GM18508 (cell line): ENCODE data around the gene CFAP119.

Experiments used
- ATAC-seq: cut with Tn5 transposase; IDR thresholded peaks from one replicate; pipeline ENCODE4 v1.9.1; 2021; ENCODE audit warnings: moderate number of reproducible peaks; ENCODE audit not compliant: insufficient read depth, unreplicated experiment

The CFAP119 gene

DNA sequence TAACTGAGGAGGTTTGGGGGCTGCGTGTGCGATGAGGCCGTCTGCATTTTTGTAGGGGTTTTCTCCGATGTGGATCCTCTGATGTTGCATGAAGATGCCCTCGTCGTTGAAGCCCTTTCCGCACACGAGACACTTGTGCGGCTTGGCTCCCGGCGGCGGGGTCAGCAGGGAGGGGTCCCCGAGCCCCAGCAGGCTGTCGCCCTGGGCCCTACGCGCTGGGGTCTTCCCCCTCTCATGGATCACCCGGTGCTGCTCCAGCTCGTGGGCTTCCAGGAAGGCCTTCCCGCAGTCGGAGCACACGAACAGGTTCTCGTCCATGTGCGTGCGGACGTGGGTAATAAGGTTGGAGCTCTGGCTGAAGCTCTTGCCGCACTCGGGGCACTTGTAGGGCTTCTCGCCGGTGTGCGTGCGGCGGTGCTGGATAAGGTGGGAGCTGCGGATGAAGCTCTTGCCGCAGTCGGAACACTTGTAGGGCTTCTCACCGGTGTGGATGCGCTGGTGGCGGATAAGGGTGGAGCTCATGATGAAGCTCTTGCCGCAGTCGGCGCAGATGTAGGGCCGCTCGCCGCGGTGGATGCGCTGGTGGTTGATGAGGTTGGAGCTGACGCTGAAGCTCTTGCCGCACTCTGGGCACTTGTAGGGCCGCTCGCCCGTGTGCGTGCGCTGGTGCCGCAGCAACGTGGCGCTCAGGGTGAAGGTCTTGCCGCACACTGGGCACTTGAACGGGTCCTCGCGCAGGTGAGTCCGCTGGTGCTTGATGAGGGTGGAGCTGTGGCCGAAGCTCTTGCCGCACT is 20.8 kb upstream of the CFAP119 start:
- ATAC-seq, result no peak

GRCh38 chr16:30780549-30780948 is 18.7 kb upstream of the CFAP119 start:
- no peak for ATAC-seq

DNA sequence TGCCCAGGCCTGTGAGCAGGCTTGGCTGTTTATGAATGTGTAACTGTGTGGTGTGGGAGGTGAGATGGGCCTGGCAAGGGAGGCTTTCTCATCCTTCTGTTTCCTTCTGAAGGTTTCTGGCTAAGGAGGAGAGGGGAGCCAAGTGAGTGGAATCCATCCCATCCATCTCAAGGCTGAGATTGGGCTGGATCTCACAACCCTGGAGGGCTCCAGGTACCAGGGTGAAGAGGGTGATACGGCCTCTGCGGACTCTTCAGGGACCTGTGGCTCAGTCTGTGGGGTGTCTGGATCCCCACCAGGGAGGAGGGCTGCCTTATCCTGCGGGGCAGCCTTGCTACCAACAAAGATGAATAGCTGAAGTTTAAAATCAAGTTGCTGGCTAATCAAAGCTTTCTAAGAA is 18.2 kb upstream of the CFAP119 start:
- ATAC-seq, result no peak

- ATAC-seq, result no peak
These were observed 17.7 kb upstream of the CFAP119 start for GRCh38 chr16:30779596-30779995.

- no peak for ATAC-seq
These were observed 16.8 kb upstream of the CFAP119 start for GRCh38 chr16:30778549-30779244.

GRCh38 chr16:30777591-30778297 is 15.9 kb upstream of the CFAP119 start:
- no peak for ATAC-seq

DNA sequence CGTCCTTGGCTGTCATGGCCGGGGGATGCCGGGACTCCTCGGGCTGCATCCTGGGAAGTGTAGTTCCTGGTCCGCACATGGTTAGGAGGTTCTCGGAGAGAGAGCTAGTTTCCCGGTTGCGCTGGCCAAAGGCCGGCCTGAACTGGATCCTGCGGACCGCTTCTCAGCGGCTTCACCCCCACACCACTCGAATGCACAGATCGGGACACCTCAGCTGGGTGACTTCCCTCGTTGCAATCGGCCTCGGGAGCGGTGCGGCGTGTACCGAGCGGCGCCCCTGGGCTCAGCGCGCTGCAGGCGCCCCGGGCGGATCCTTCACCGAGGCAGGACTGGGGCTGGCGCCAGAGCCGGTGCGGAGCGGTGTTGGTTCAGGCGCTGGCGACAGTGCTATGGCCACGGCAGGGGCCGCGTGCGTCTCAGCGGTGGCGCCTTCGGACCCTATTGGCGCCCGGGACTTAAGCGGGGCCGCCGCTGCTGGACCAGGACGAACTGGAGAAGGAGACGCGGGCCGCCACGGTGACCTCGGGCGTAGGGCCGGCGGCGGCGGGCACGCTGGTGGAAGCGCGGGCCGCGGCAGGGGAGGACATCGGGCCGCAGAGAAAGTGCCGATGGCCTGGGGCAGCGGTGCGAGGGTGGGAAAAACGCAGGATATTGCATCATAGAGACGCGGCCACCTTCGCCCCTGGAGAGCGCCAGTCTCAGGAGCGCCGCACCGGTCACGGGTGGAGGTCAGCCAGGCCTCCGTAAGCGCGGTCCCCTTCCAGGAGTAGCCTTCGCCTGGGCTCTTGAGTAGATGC is 13.7 kb upstream of the CFAP119 start:
- peak; percentile 46 for ATAC-seq

GRCh38 chr16:30775131-30775391 is 13.2 kb upstream of the CFAP119 start:
- no peak for ATAC-seq

GRCh38 chr16:30774367-30775130 is 12.7 kb upstream of the CFAP119 start:
- no peak for ATAC-seq

DNA sequence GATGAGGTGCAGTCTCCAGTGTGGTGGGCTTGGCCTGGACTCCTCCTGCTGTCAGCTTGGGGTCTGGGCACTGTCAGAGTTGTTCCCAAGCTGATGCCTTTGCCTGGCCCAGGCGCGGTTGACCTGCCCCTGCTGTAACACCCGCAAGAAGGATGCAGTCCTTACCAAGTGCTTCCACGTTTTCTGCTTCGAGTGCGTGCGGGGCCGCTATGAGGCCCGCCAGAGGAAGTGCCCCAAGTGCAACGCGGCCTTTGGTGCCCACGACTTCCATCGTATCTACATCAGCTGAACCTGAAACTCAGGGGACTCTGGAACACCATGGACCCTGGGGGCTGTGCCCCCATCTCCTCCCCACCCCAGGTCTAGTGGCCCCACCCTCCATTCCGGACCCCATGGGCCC is 12.0 kb upstream of the CFAP119 start:
- ATAC-seq, result no peak

GRCh38 chr16:30771726-30772125 is 9.9 kb upstream of the CFAP119 start:
- no peak for ATAC-seq

DNA sequence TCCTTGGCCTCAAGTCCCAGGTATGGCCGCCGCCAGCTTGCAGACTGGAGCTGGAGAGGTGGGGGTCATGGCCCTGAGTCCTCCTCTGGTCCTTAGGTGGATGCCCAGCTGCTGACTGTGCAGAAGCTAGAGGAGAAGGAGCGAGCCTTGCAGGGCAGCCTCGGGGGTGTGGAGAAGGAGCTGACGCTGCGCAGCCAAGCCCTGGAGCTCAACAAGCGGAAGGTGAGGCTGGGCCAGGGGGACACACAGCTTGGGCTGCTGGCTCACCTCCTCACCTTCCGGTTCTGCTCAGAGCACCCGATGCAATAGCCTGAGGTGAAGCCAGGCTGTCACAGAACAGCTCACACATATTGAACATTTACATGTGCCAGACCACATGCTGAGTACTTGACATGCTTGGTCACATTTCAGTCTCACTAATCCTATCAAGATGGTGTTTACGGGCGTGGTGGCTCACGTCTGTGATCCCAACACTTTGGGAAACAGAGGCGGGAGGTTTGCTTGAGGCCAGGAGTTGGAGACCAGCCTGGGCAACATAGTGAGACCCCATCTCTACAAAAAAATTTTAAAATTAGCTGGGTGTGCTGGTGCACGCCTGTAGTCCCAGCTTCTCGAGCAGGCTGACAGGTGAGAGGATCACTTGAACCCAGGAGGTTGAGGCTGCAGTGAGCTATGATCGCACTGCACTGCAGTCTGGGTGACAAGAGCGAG is 7.7 kb upstream of the CFAP119 start:
- ATAC-seq, result no peak

DNA sequence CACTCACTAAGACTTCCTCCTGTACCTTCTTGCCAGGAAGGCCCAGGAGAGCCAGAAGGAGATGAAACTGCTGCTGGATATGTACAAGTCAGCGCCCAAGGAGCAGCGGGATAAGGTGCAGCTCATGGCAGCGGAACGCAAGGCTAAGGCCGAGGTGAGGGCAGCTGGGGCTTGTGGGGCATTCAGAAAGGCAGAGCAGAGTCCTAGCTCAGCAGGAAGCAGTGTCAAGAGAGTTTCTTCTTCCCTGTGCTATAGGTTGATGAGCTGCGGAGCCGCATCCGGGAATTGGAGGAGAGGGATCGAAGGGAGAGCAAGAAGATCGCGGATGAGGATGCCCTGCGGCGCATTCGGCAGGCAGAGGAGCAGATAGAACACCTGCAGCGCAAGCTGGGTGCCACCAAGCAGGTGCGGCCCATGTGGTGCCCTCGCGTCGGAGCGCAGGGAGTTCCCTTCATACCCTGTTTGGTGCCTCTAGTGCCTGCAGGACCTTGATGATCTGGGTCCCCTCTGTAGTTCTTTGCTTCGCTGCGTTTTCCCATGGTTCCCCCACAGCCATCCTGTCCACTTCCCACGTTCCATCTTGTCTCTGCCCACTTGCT is 6.8 kb upstream of the CFAP119 start:
- ATAC-seq, result no peak

DNA sequence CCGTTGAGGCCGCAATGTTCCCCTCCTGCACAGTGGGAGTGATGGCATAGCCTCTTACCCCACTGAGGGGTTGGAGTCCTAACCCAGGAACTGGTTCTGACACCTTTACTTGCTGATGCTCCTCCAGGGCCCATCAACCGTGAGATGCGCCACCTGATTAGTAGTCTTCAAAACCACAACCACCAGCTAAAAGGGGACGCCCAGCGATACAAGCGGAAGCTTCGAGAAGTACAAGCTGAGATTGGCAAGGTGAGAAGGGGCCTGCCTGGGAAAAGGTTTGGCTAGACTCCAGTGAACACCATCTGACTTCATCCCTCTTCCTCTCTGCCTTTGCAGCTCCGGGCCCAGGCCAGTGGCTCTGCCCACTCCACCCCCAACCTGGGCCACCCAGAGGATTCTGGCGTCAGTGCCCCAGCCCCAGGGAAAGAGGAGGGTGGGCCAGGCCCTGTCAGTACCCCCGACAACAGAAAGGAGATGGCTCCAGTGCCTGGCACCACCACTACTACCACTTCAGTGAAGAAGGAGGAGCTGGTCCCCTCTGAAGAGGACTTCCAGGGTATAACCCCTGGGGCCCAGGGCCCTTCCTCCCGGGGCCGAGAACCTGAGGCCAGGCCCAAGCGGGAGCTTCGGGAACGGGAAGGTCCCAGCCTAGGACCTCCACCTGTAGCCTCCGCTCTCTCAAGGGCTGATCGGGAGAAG is 6.1 kb upstream of the CFAP119 start:
- no peak for ATAC-seq

DNA sequence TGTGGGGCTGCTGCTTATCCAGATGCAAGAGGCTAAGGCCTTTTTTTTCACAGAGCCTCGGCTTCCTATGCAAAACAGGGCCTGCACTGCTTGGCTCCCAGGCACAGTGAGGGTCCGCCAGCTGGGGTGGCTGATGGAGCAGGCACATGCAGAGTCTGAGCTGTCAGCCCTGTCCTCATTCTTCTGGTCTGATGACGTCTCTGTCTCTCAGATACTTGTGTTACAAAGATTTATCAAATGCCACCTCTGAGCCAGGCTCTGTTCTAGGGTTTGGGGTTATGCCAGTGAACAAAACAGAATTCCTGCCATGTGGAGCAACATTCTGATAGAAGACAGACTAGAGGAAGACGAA is 5.0 kb upstream of the CFAP119 start:
- ATAC-seq, result no peak

DNA sequence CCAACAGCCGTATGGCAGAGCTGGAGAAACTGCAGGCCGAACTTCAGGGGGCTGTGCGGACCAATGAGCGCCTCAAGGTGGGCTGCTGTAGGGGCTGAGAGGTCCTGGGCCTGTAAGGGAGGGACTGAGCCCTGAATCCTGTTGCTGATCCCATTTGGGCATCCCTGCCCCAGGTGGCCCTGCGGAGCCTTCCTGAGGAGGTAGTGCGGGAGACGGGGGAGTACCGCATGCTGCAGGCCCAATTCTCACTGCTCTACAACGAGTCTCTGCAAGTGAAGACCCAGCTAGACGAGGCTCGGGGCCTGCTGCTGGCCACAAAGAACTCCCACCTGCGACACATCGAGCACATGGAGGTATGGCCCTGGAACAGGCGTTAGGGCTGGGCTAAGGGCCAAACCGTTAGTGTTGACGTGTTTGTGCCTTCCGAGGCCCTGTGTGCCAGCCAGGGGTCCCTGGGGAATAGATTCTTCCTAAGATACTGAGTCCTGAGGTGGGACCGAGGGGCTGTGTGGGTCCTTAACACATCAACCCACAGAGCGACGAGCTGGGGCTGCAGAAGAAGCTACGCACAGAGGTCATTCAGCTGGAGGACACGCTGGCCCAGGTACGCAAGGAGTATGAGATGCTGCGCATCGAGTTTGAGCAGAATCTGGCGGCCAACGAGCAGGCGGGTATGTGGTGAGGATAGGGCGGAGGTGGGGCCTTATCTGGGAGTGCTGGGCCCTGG is 4.5 kb upstream of the CFAP119 start:
- ATAC-seq, result no peak

DNA sequence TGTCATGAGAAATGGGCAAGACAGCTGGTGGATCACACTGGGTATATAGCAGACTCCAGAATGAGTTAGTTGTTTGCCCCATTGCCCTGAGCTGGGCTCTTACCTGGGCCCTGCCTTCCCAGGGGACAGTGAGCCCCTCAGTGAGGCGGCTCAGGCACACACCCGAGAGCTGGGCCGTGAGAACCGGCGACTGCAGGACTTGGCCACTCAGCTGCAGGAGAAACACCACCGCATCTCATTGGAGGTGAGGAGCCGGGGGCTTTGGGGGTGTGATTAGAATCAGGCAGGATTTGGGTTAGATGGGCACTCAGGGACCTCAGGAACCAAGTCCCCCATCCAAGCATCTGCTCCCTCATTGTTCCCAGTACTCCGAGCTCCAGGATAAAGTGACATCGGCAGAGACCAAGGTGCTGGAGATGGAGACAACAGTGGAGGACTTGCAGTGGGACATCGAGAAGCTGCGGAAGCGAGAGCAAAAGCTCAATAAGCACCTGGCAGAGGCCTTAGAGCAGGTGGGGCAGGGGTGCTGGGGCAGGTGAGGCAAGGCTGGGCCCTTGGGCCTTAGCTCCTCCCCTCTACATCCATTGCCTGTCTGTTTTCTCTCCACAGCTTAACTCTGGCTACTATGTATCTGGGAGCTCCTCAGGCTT is 3.1 kb upstream of the CFAP119 start:
- ATAC-seq, result no peak
